ENCODE measurements around the gene GSTO2.

- TF ChIP-seq CTCF (IDR thresholded peaks at IDR 0.05) (no peak), POLR2A (IDR thresholded peaks at IDR 0.05) (no peak)
Observed at GRCh38 chr10:104253106-104253505, 15.9 kb upstream of the GSTO2 start.
